ENCODE results near the gene PDE4D.

Gene PDE4D

DNA sequence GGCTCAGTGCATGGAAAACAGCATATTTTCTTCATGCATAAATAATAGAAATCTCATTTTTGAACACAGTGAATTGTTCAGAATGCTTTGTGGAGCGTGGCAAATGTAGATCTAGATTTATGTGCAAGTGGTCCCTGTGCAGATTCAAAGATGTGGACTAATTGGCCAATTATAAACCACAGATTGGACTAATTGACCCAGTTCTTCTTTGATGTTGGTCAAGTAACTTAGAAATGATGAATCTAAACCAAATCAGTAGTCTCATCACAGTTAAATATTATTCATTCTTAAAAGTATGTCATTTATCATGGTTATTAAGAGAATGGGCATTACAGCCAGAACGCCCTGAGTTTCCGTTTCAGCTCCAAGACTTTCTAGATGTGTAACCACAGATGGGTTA is 11.7 kb upstream of the PDE4D start:
- FAIRE-seq (no peak), DNase-seq (ENCODE audit: insufficient read length, low spot score) (no peak)
- TF ChIP-seq, protein P1, sequence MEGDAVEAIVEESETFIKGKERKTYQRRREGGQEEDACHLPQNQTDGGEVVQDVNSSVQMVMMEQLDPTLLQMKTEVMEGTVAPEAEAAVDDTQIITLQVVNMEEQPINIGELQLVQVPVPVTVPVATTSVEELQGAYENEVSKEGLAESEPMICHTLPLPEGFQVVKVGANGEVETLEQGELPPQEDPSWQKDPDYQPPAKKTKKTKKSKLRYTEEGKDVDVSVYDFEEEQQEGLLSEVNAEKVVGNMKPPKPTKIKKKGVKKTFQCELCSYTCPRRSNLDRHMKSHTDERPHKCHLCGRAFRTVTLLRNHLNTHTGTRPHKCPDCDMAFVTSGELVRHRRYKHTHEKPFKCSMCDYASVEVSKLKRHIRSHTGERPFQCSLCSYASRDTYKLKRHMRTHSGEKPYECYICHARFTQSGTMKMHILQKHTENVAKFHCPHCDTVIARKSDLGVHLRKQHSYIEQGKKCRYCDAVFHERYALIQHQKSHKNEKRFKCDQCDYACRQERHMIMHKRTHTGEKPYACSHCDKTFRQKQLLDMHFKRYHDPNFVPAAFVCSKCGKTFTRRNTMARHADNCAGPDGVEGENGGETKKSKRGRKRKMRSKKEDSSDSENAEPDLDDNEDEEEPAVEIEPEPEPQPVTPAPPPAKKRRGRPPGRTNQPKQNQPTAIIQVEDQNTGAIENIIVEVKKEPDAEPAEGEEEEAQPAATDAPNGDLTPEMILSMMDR (IDR thresholded peaks at IDR 0.05; ENCODE audit: insufficient read depth, missing control alignments) = no peak

- TF ChIP-seq, protein P1 (IDR thresholded peaks at IDR 0.05; ENCODE audit: insufficient read depth, missing control alignments) = no peak
- FAIRE-seq = no peak
- no peak for DNase-seq (ENCODE audit: insufficient read length, low spot score)
Observed at GRCh38 chr5:59897075-59897474, 3.5 kb upstream of the PDE4D start.

GRCh38 chr5:59891962-59892643 is 1.4 kb downstream of the PDE4D start:
- no peak for DNase-seq (ENCODE audit: insufficient read length, low spot score)
- FAIRE-seq = no peak
- TF ChIP-seq, protein P1 (IDR thresholded peaks at IDR 0.05; ENCODE audit: insufficient read depth, missing control alignments) = no peak

DNA sequence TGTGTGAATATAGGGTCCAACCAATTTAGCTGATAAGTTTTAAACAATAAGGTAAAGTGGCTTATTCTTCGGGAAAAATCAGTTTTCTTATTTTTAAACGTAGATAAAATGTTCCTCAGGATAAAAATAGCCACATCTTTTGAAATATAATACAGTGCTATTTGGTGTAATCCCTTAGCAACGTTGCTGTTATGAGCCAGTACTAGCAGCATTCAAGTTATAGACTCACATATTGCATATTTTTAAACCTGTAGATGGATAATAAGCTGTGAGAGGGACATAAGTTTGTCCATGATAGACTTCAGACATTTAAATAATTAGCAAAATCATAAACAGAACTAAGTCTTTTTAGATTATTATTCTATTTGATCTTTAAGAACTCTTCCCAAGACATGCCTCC is 6.3 kb downstream of the PDE4D start:
- TF ChIP-seq, protein P1 (IDR thresholded peaks at IDR 0.05; ENCODE audit: insufficient read depth, missing control alignments) = no peak
- no peak for FAIRE-seq

DNA sequence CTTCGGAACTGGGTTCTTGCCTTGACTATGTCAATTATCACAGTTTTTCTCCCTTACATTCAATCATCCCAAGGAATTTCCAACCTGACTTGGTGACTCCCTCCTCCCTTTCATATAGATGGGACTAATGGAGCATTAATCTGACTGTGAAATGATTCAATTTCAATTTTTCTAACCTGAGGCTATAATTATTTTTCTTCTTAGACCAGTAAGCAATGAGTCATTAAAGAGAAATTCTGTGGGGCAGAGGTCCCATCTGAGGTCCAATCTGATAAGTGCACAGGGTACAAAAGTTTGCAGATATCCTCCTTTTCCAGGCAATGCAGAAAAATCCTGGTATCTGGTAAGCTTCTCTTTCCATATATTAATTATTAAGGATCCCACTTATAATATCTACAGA is 18.9 kb downstream of the PDE4D start:
- FAIRE-seq (no peak), DNase-seq (ENCODE audit: insufficient read length, low spot score) (no peak)
- TF ChIP-seq, protein P1 (IDR thresholded peaks at IDR 0.05; ENCODE audit: insufficient read depth, missing control alignments) = no peak

More for the DNA sequence above, 6.3 kb downstream of the PDE4D start:
- no peak for DNase-seq (ENCODE audit: insufficient read length, low spot score)

- TF ChIP-seq, protein P1 (IDR thresholded peaks at IDR 0.05; ENCODE audit: insufficient read depth, missing control alignments) = no peak
- no peak for DNase-seq (ENCODE audit: insufficient read length, low spot score)
- no peak for FAIRE-seq
Observed at GRCh38 chr5:59873113-59873512, 20.4 kb downstream of the PDE4D start.

DNA sequence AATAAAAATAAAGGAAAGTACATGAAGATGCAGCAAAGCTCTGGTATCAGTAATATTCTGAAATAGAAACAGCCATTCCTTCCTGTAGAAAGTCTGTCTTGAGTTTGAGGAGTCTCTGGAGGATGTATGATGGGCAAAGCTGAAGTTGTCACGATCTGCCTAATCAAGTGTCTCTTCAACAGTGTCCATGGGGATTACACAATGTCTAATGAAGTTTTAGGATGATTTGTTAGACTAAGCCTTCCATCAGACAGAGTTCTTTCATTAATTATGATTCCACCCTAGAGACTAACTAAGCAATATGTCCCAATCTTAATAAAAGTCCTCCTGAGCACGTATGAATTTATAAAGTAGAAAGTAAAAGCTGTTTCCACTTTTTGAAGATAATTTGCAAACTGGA is 26.9 kb downstream of the PDE4D start:
- DNase-seq (ENCODE audit: insufficient read length, low spot score) (no peak), FAIRE-seq (no peak)
- TF ChIP-seq, protein P1 (IDR thresholded peaks at IDR 0.05; ENCODE audit: insufficient read depth, missing control alignments) = no peak
